Keratinocyte (primary cell): Measurements from ENCODE around the gene ZNF804B. TPM values are rescaled to one million over a fixed set of nuclear protein-coding genes. Genes with fewer than 3 reads are reported as not detected.

ENCODE experiments used
- DNase-seq: peaks from one replicate; pipeline ENCODE4 v3.0.0-alpha.2; 2011; ENCODE audit warnings: low read depth, missing footprints, low spot score
- FAIRE-seq: peaks from 2 replicates; lab custom pipeline; 2011; peaks lifted over from hg19 to GRCh38; lab: Jason Lieb, UNC
- H2AFZ ChIP-seq: 2 replicates; pipeline ENCODE4 v1.6.0; 2012; ENCODE audit warnings: low read length, control low read depth, inconsistent platforms; ENCODE audit not compliant: control insufficient read depth
- H3K27ac ChIP-seq: 2 replicates; pipeline ENCODE4 v1.5.1; 2011; ENCODE audit warnings: low read length; ENCODE audit not compliant: control insufficient read depth, insufficient read depth
- H3K27me3 ChIP-seq: 3 replicates; pipeline ENCODE4 v1.6.0; 2011; ENCODE audit warnings: low read length; ENCODE audit not compliant: control insufficient read depth, insufficient read depth; ENCODE audit errors: extremely low read depth
- H3K36me3 ChIP-seq, 2 experiments: 2 replicates in 1 of 2; 3 replicates in 1 of 2; pipeline ENCODE4 v1.5.1; 2011; ENCODE audit warnings: low read length in 2 of 2, mild to moderate bottlenecking in 1 of 2; ENCODE audit not compliant: control insufficient read depth in 2 of 2, insufficient read depth in 2 of 2; ENCODE audit errors: extremely low read depth in 1 of 2
- H3K4me1 ChIP-seq: 3 replicates; pipeline ENCODE4 v1.5.1; 2011; ENCODE audit warnings: low read length; ENCODE audit not compliant: control insufficient read depth, insufficient read depth; ENCODE audit errors: extremely low read depth
- H3K4me2 ChIP-seq: 3 replicates; pipeline ENCODE4 v1.6.0; 2011; ENCODE audit warnings: low read depth, low read length; ENCODE audit not compliant: control insufficient read depth, insufficient read depth; ENCODE audit errors: extremely low read depth
- H3K4me3 ChIP-seq, 3 experiments: fragments of 200-600 bp in 1 of 3; sonication (generic) in 1 of 3; 2 replicates in 2 of 3; 3 replicates in 1 of 3; pipeline ENCODE4 v1.5.1; 2011 to 2016; ENCODE audit warnings: low read length in 3 of 3, mild to moderate bottlenecking in 3 of 3, control low read depth in 2 of 3, inconsistent platforms in 1 of 3, low read depth in 1 of 3, mixed read lengths in 1 of 3, mixed run types in 1 of 3, moderate library complexity in 1 of 3; ENCODE audit not compliant: control insufficient read depth in 2 of 3, insufficient read depth in 2 of 3; ENCODE audit errors: extremely low read depth in 1 of 3
- H3K79me2 ChIP-seq: 2 replicates; pipeline ENCODE4 v1.6.0; 2012; ENCODE audit warnings: low read length; ENCODE audit not compliant: control insufficient read depth, insufficient read depth
- H3K9ac ChIP-seq: 3 replicates; pipeline ENCODE4 v1.6.0; 2011; ENCODE audit warnings: low read length; ENCODE audit not compliant: control insufficient read depth, insufficient read depth; ENCODE audit errors: extremely low read depth
- H3K9me1 ChIP-seq: 3 replicates; pipeline ENCODE4 v1.6.0; 2011; ENCODE audit warnings: low read length; ENCODE audit not compliant: control insufficient read depth, insufficient read depth; ENCODE audit errors: extremely low read depth
- H3K9me3 ChIP-seq: 2 replicates; pipeline ENCODE4 v1.5.1; 2012; ENCODE audit warnings: low read depth, low read length; ENCODE audit not compliant: control insufficient read depth
- H4K20me1 ChIP-seq: 3 replicates; pipeline ENCODE4 v1.6.0; 2011; ENCODE audit warnings: low read length; ENCODE audit not compliant: control insufficient read depth, insufficient read depth; ENCODE audit errors: extremely low read depth
- EZH2 ChIP-seq: IDR thresholded peaks from one replicate; pipeline ENCODE4 v1.6.1; 2012; ENCODE audit warnings: inconsistent platforms, mild to moderate bottlenecking, low read length, moderate library complexity
- dilution Hi-C: fragments of 300-500 bp; cut with MboI; formaldehyde crosslinking; loops from one replicate; pipeline ENCODE4 v1.7.0; 2020; ENCODE audit warnings: low sequenced_read_pairs; ENCODE audit not compliant: extremely low pct_ligation_motif_present
- polyA plus RNA-seq, 5 experiments: library from polyadenylated mRNA; depleted of rRNA in 3 of 5; stranded (reverse) in 3 of 5; stranded (forward) in 1 of 5; unstranded in 1 of 5; fragments of >200 nt; gene quantifications; 1 replicate in 1 of 5; 2 replicates in 3 of 5; 3 replicates in 1 of 5; pipeline versions ENCODE4 v1.2.1 to v1.2.3, GENCODE V29; 2011 to 2012; ENCODE audit warnings: missing spikeins in 2 of 5, low read depth in 1 of 5, low replicate concordance in 1 of 5
- TF ChIP-seq, protein P1 (sequence below), 3 experiments: IDR thresholded peaks in 1 of 3; conservative IDR thresholded peaks in 1 of 3; optimal IDR thresholded peaks in 1 of 3; 2 replicates in 2 of 3; 3 replicates in 1 of 3; pipeline versions ENCODE3 to v1.5.1; 2011; ENCODE audit warnings: low read length in 3 of 3, mild to moderate bottlenecking in 3 of 3, moderate library complexity in 2 of 3, control low read depth in 1 of 3, inconsistent platforms in 1 of 3; ENCODE audit not compliant: insufficient read depth in 2 of 3; ENCODE audit errors: extremely low read depth in 1 of 3

The ZNF804B gene
- polyA plus RNA-seq, 1 donor (not counting 4 experiments of a cell fraction or from before 2014, with no cell fraction given): not detected

DNA sequence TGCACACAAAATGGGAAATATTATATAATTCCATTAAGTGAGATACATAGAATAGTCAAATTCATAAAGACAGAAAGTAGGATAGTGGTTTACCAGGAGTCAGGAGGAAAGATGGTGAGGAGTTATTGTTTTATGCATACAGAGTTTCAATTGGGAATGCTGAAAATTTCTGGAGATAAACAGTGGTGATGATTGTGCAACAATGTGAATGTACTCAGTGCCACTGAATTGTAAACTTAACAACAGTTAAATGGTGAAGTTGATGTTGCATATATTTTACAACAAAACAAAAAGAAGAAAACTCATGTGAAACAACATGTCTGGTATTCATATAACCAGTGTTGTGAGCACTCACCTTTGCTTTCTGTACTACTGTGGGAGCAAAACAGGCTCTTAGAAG is 204.9 kb downstream of the ZNF804B start:
- H3K4me1 ChIP-seq: no peaks in the 10 kb centered on the region
- no peaks in the 10 kb centered on the region for H3K9me1 ChIP-seq
- H3K79me2 ChIP-seq: no peaks in the 10 kb centered on the region
- no peaks in the 10 kb centered on the region for H4K20me1 ChIP-seq
- no peak overlapping the region for H3K9ac ChIP-seq
- no peak overlapping the region for H3K4me2 ChIP-seq
- H3K27me3 ChIP-seq: no peaks in the 10 kb centered on the region
- FAIRE-seq: no peak
- dilution Hi-C loops: no loop called here
- no peak overlapping the region for H2AFZ ChIP-seq
- H3K4me3 ChIP-seq: no peak overlapping the region
- no peak overlapping the region for H3K27ac ChIP-seq
- H3K36me3 ChIP-seq: no peaks in the 10 kb centered on the region
- TF ChIP-seq, protein P1, sequence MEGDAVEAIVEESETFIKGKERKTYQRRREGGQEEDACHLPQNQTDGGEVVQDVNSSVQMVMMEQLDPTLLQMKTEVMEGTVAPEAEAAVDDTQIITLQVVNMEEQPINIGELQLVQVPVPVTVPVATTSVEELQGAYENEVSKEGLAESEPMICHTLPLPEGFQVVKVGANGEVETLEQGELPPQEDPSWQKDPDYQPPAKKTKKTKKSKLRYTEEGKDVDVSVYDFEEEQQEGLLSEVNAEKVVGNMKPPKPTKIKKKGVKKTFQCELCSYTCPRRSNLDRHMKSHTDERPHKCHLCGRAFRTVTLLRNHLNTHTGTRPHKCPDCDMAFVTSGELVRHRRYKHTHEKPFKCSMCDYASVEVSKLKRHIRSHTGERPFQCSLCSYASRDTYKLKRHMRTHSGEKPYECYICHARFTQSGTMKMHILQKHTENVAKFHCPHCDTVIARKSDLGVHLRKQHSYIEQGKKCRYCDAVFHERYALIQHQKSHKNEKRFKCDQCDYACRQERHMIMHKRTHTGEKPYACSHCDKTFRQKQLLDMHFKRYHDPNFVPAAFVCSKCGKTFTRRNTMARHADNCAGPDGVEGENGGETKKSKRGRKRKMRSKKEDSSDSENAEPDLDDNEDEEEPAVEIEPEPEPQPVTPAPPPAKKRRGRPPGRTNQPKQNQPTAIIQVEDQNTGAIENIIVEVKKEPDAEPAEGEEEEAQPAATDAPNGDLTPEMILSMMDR (optimal IDR thresholded peaks at IDR 0.05 in 1 of 3, IDR thresholded peaks at IDR 0.05 in 1 of 3, conservative IDR thresholded peaks at IDR 0.05 in 1 of 3; ENCODE audit: extremely low read depth in 1 of 3, insufficient read depth in 2 of 3, low read length in 3 of 3): no peak
- TF ChIP-seq EZH2: no peak
- DNase-seq: no peak
- H3K9me3 ChIP-seq: no peaks in the 10 kb centered on the region

DNA sequence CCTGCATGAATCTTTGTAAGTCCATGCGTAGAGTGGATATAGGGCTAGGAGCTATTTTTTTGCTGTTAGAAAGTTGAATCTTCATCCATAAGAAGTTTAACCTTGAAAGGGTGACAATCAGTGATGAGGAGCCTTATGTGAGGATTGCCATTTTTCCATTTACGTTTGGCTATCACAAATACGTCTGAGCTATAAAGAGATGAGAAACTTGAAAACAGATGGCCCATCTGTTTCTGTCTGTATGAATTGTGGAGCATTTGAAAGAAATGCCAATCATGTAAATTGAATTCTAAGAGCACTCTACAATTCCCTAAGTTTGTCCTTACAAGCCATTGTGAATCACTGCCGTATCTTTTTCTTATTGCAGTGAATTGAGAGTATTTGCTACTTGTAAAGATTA is 205.9 kb downstream of the ZNF804B start:
- H3K9ac ChIP-seq: no peak overlapping the region
- H3K27ac ChIP-seq: no peak overlapping the region
- no peaks in the 10 kb centered on the region for H3K27me3 ChIP-seq
- no peaks in the 10 kb centered on the region for H3K9me3 ChIP-seq
- no peak for DNase-seq
- H3K4me3 ChIP-seq: no peak overlapping the region
- dilution Hi-C loops: no loop called here
- H2AFZ ChIP-seq: no peak overlapping the region
- no peaks in the 10 kb centered on the region for H3K4me1 ChIP-seq
- no peaks in the 10 kb centered on the region for H4K20me1 ChIP-seq
- H3K36me3 ChIP-seq: no peaks in the 10 kb centered on the region
- no peaks in the 10 kb centered on the region for H3K9me1 ChIP-seq
- no peaks in the 10 kb centered on the region for H3K79me2 ChIP-seq
- FAIRE-seq: no peak
- no peak overlapping the region for H3K4me2 ChIP-seq
- TF ChIP-seq, protein P1 (optimal IDR thresholded peaks at IDR 0.05 in 1 of 3, IDR thresholded peaks at IDR 0.05 in 1 of 3, conservative IDR thresholded peaks at IDR 0.05 in 1 of 3; ENCODE audit: extremely low read depth in 1 of 3, insufficient read depth in 2 of 3, low read length in 3 of 3): no peak
- TF ChIP-seq EZH2: no peak
